ENCODE results near the gene PCSK5. TPM values are rescaled to one million over a fixed set of nuclear protein-coding genes. Genes with fewer than 3 reads are reported as not detected.

PCSK5 gene
- total and polyA plus RNA-seq, 2 of the 8 experiments (the other 6 are each of a cell fraction or from before 2014, with no cell fraction given) = 5.5 to 10.7 TPM

DNA sequence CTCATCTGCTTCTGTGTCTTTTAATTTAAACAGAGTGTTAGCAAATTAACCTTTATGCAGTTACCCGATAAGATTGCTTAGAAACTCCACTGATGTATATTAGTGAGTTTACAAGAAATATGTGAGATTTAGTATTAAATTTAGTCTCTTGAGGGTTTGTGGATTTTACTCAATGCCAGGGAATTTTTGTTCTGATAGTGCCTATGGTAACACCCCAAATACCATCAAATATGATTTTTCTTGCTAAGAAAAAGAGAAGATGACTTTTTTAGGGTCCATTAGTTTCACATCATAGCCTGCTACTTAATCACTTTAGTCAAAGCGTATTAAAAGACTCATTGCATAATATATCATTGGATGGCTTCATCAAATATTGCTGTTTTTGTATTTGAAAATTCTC is 224.9 kb downstream of the PCSK5 start:
- Histone ChIP-seq H2AK5ac (ENCODE audit: low read depth, low read length) (no peak overlapping the region), H3K4me1 (replicated peaks in 1 of 4; ENCODE audit: control insufficient read depth in 3 of 4, insufficient read depth in 4 of 4, low read length in 3 of 4) (no peaks in the 10 kb centered on the region), H2BK120ac (replicated peaks; ENCODE audit: low read depth, low read length) (no peak overlapping the region), H4K5ac (ENCODE audit: insufficient read length, low read depth, low read length) (no peak overlapping the region), H3K36me3 (ENCODE audit: control insufficient read depth in 2 of 4, insufficient read depth in 4 of 4, low read length in 3 of 4) (no peaks in the 10 kb centered on the region), H3K23me2 (ENCODE audit: low read depth, low read length) (no peaks in the 10 kb centered on the region), H3K27ac (ENCODE audit: low read depth, low read length) (no peak overlapping the region), H3K9me3 (ENCODE audit: insufficient read depth in 2 of 2, low read depth in 1 of 2, low read length in 1 of 2) (no peaks in the 10 kb centered on the region), H2BK15ac (ENCODE audit: low read length) (no peak overlapping the region), H2BK5ac (ENCODE audit: low read depth, low read length) (no peak overlapping the region), H3K14ac (ENCODE audit: insufficient read length) (no peak overlapping the region), H3K4me2 (ENCODE audit: insufficient read depth in 1 of 2, low read depth in 2 of 2, low read length in 2 of 2) (no peak overlapping the region), H4K20me1 (replicated peaks in 1 of 2; ENCODE audit: control insufficient read depth in 1 of 2, insufficient read depth in 2 of 2, low read length in 2 of 2) (no peaks in the 10 kb centered on the region), H3K9ac (replicated peaks in 1 of 4; ENCODE audit: extremely low read depth in 1 of 4, low read depth in 3 of 4, low read length in 3 of 4) (no peak overlapping the region), H2BK12ac (ENCODE audit: low read depth, low read length) (no peak overlapping the region), H3K4me3 (ENCODE audit: extremely low read depth in 1 of 4, insufficient read depth in 2 of 4, low read depth in 3 of 4, low read length in 4 of 4) (no peak overlapping the region), H2BK20ac (ENCODE audit: low read length) (no peak overlapping the region), H3K27me3 (replicated peaks in 1 of 4; ENCODE audit: control insufficient read depth in 3 of 4, extremely low read depth in 1 of 4, insufficient read depth in 3 of 4, low read length in 3 of 4) (no peaks in the 10 kb centered on the region), H3K56ac (replicated peaks; ENCODE audit: insufficient read length, low read depth, low read length) (no peak overlapping the region), H3K23ac (ENCODE audit: insufficient read length) (no peak overlapping the region), H3K4ac (replicated peaks; ENCODE audit: insufficient read length, low read depth, low read length) (no peak overlapping the region), H3K18ac (ENCODE audit: extremely low read depth, low read length) (no peak overlapping the region), H3K79me1 (ENCODE audit: low read depth, low read length) (no peaks in the 10 kb centered on the region), H3K79me2 (ENCODE audit: control insufficient read depth in 1 of 2, insufficient read depth in 2 of 2, low read length in 2 of 2) (no peaks in the 10 kb centered on the region), H2AFZ (ENCODE audit: low read length) (no peak overlapping the region), H4K8ac (ENCODE audit: extremely low read depth, insufficient read depth, low read length) (no peak overlapping the region), H4K91ac (replicated peaks; ENCODE audit: insufficient read length, low read length) (no peak overlapping the region)
- TF ChIP-seq HDAC6 (IDR thresholded peaks at IDR 0.05; ENCODE audit: low read depth, low read length) (no peak), RBBP5 (IDR thresholded peaks at IDR 0.05; ENCODE audit: borderline replicate concordance, low read depth, low read length) (no peak), SIX5 (IDR thresholded peaks at IDR 0.05; ENCODE audit: low read depth, low read length) (no peak)
- no peak for FAIRE-seq
- WGBS, 2 experiments (ENCODE audit: extremely low coverage in 1 of 2, insufficient coverage in 1 of 2, insufficient read length in 1 of 2, insufficient replicate concordance in 2 of 2, low coverage in 1 of 2, low lambda C conversion rate in 2 of 2, missing lambda C conversion rate in 1 of 2) = 89% methylated on average over 2 of the region's 2 CpGs; no CpG with 5 or more reads in 1 of the 2 experiments
- no peak for DNase-seq (ENCODE audit: low read depth in 1 of 2, low spot score in 2 of 2)
- POLR2A ChIA-PET (ENCODE audit: partially characterized antibody) = no interaction called here
- CTCF ChIA-PET (ENCODE audit: partially characterized antibody) = no interaction called here
